GM11168 (cell line): ENCODE data around the gene RASGRP4.

Source experiments
- in situ Hi-C: fragments of 300-500 bp; cut with MboI; formaldehyde crosslinking; loops from one replicate; pipeline ENCODE4 v1.12.0; 2022; ENCODE audit warnings: low sequenced_read_pairs; ENCODE audit not compliant: unreplicated experiment

RASGRP4 gene

DNA sequence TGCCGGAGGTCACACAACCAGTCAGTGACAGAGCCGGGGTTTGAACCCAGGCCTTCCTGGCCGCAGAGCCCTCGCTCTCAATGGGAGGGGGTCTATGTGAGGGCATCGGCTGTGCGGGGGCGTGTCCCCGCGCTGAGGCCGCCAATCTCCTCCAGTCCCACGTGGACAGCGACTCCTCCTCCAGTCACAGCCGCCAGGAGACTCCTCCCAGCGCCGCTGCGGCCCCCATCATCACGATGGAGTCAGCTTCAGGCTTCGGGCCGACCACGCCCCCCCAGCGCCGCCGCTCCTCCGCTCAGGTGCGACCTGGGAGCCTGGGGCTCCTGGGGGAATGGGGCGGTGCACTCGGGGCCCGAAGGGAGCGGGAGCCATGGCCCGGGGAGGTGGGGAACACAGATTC, 31.5 kb downstream of the RASGRP4 start:
- in situ Hi-C loops = loop anchor here (10.0 kb wide), 1 partner anchor 480 kb away; the partner anchor contains the start of gene RINL

DNA sequence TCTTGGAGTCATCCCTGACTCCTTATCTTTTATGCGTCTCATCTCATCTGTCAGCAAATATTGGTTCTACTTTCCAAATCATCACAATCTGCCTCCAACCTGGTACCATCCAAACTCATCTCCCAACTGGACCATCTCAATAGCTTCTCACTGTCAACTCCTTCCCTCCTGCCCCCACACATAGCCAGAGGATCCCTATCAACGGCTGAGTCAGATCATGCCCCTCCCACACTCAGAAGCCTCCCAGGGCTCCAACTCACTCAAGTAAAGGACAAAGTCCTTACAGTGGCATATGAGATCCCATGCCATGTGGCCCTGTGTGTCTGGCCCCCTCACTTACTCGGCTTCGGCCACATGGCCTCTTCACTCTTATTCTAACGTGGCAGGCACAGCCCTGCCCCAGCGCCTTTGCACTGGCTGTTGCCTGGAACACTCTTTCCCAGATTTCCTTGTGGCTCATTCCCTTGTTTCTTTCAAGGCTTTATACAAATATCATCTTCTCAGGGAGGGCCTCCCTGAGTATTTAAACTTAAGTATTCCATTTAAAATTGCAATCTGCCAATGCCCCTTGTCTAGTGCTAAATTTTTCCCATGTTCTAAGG, 33.2 kb downstream of the RASGRP4 start:
- in situ Hi-C loops = loop anchor here (10.0 kb wide), 1 partner anchor 482 kb away; the partner anchor contains the start of gene RINL

GRCh38 chr19:38391911-38392464, 34.0 kb downstream of the RASGRP4 start:
- in situ Hi-C loops = loop anchor here (10.0 kb wide), 1 partner anchor 483 kb away; the partner anchor contains the start of gene RINL

DNA sequence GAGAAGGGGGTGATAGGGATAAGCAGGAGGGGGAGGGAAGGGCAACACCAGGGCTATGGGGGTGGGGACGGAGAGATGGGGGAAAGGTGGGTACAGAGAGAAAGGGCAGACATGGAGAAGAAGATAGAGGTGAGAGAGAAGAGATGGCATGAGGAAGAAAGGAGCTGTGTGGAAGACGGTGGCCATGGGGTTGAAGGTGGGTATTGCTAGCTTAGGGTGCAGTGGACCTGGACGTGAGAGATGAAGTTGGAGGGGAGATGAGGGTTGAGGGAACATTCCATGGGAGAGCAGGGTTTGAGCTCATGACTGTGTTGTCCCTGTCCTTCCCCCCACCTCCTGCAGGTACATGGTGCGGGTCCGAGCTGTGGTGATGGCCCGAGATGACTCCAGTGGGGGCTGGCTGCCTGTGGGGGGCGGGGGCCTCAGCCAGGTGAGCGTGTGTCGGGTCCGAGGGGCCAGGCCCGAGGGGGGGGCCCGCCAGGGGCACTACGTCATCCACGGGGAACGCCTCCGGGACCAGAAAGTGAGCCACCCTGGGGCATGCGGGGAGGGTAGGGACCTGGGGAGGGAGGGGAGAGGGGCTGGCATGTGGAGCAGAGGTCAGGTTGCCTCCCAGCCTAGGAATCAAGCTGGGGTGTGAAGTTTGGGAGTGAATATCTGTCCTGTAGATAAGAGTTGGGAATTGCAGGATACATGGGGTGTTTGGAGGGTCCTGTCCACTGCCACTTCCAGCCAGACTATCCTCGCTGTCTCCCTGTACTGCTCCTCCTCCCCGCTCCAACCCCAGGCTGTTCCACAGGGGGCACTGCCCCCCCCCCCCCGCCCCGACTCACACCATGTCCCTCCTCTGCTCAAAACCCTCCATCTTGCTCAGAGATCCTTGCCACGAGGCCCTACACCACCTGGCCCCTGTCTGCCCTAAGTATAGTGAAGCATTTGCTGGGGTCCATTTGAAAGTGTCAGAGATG, 35.8 kb downstream of the RASGRP4 start:
- in situ Hi-C loops = loop anchor here (10.0 kb wide), 1 partner anchor 485 kb away; the partner anchor contains the start of gene RINL

GRCh38 chr19:38389101-38389925, 36.7 kb downstream of the RASGRP4 start:
- in situ Hi-C loops = no loop called here

- in situ Hi-C loops = no loop called here
These were observed 37.5 kb downstream of the RASGRP4 start, which contains the start of gene SPRED3 for GRCh38 chr19:38388349-38389100. Gene SPRED3, plus strand, starts transcription at chr19:38388697. Its CDS starts 1,606 bp downstream, at chr19:38390303.

GRCh38 chr19:38387550-38388348, 38.3 kb downstream of the RASGRP4 start, which contains the start of gene GGN:
Gene GGN, minus strand, starts transcription at chr19:38388034. Its CDS starts 773 bp downstream, at chr19:38387261.
- in situ Hi-C loops = no loop called here

GRCh38 chr19:38386971-38387549, 39.0 kb downstream of the RASGRP4 start:
- in situ Hi-C loops = no loop called here

GRCh38 chr19:38386300-38386970, 39.6 kb downstream of the RASGRP4 start:
- in situ Hi-C loops = no loop called here

DNA sequence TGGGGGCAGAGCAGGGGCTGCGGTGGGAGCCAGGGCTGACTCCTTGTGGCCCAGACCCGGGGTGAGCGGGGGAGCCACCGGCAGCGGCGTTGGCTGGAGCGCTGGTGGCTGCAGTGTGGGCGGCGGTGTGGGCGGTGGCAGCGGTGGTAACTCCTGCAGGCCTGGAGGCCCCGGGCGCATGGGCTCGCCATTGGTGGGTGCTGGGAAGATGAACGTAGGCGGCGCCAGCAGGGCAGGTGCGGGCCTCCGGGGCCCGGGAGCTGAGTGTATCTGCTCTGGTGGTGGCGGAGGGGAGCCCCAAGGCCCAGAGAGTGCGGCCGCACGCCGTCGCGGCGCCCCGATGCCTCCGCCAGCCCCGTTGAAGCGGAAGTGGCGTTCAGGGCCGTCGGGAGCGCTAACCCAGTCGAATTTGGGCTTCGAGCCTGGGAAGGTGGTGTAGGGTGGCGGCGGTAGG, 40.2 kb downstream of the RASGRP4 start:
- in situ Hi-C loops = no loop called here

- in situ Hi-C loops = no loop called here
These were observed 40.8 kb downstream of the RASGRP4 start for GRCh38 chr19:38385057-38385803.

- in situ Hi-C loops = no loop called here
These were observed 41.6 kb downstream of the RASGRP4 start for GRCh38 chr19:38384209-38385027.

DNA sequence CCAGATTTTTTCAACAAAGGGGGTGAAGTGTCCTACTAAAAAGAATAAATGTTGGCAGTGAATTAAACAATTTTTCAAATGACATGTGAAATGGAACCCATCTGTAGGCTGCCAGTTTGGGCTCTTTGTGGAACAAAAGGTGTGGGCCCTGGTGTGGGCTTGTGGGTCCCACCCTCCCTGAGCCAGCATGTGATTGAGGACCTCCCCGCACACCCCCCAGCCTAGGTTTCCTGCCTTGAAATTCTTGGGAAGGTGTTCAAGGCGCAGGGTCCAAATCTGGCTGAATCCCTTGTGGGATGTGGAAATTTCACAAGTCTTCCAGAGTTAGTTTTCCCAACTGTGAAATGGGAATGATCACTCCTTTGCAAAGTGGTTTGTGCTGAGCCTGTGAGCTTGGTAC, 42.3 kb downstream of the RASGRP4 start:
- in situ Hi-C loops = no loop called here

- in situ Hi-C loops = no loop called here
These were observed 42.8 kb downstream of the RASGRP4 start for GRCh38 chr19:38383184-38383583.

GRCh38 chr19:38381138-38381537, 44.9 kb downstream of the RASGRP4 start:
- in situ Hi-C loops = no loop called here

GRCh38 chr19:38378866-38379265, 47.2 kb downstream of the RASGRP4 start:
- in situ Hi-C loops = no loop called here
